Heart right ventricle (tissue), 16 donors: ENCODE measurements around the gene GDAP2. TPM values are rescaled to one million over a fixed set of nuclear protein-coding genes. Genes with fewer than 3 reads are reported as not detected.

Experiments used
- ATAC-seq, 8 donors: fragments of 200-7000 bp; cut with Tn5 transposase; one replicate each; pipeline ENCODE4 v1.9.1; 2020; ENCODE audit warnings: mild to moderate bottlenecking in 8 of 8, moderate library complexity in 8 of 8, moderate number of reproducible peaks in 1 of 8
- DNase-seq, 2 donors: peaks; one replicate each; pipeline ENCODE4 v3.0.0-alpha.2; 2020
- H3K27ac ChIP-seq, 10 donors: fragments of 200-600 bp; sonication (generic) in 2 of 10; one replicate each; pipeline versions ENCODE4 v1.5.0 to v1.8.0; 2020 to 2022; ENCODE audit warnings: mild to moderate bottlenecking in 3 of 10
- H3K27me3 ChIP-seq, 7 donors: fragments of 200-600 bp; one replicate each; pipeline ENCODE4 v1.8.0; 2021 to 2022; ENCODE audit warnings: mild to moderate bottlenecking in 2 of 7
- H3K36me3 ChIP-seq, 9 donors: fragments of 200-600 bp; sonication (generic) in 1 of 9; one replicate each; pipeline versions ENCODE4 v1.5.0 to v1.8.0; 2020 to 2022; ENCODE audit warnings: mild to moderate bottlenecking in 2 of 9
- H3K4me1 ChIP-seq, 9 donors: fragments of 200-600 bp; sonication (generic) in 1 of 9; one replicate each; pipeline versions ENCODE4 v1.5.0 to v1.8.0; 2020 to 2022; ENCODE audit warnings: mild to moderate bottlenecking in 4 of 9
- H3K4me3 ChIP-seq, 10 donors: fragments of 200-600 bp; sonication (generic) in 2 of 10; one replicate each; pipeline versions ENCODE4 v1.5.0 to v1.8.0; 2020 to 2022; ENCODE audit warnings: mild to moderate bottlenecking in 7 of 10, moderate library complexity in 2 of 10
- H3K9me3 ChIP-seq, 11 donors: fragments of 200-600 bp in 10 of 11; sonication (generic) in 2 of 11; one replicate each; pipeline versions ENCODE4 v1.5.0 to v1.8.0; 2013 to 2022; ENCODE audit warnings: mild to moderate bottlenecking in 2 of 11, control low read depth in 1 of 11, moderate library complexity in 1 of 11
- CTCF ChIP-seq, 9 donors: fragments of 200-600 bp; sonication (generic) in 2 of 9; IDR thresholded peaks; one replicate each; pipeline versions ENCODE4 v1.5.0 to v1.8.0; 2021 to 2022; ENCODE audit warnings: antibody characterized with exemption in 9 of 9, mild to moderate bottlenecking in 5 of 9, moderate library complexity in 1 of 9
- WGBS, 2 donors: extraction: QIAGEN DNeasy Blood & Tissue Kit; methylation state at CpG; one replicate each; pipeline ENCODE4 v1.1.7; 2013; ENCODE audit warnings: inconsistent platforms in 1 of 2; 5-methylcytosine and 5-hydroxymethylcytosine counted together
- intact Hi-C, 10 donors: fragments of 100-400 bp; cut with DNase I; formaldehyde crosslinking; loops; one replicate each; pipeline versions ENCODE4 v1.11.1 to v1.14.2; 2022
- polyA plus RNA-seq, 2 donors: library from polyadenylated mRNA; stranded (reverse); fragments of 200-250 nt; gene quantifications; one replicate each; pipeline ENCODE4 v1.2.3, GENCODE V29; 2013
- total RNA-seq, 10 donors: library from RNA; stranded (reverse); fragmentation: NEBNext Ultra II Directional in 3 of 10; extraction: Animal tissue kit (Norgen Biotek cat#: 25700) in 3 of 10; gene quantifications; one replicate each; pipeline versions ENCODE4 v1.2.1 to v1.2.4, GENCODE V29; 2021 to 2023
- donor health status: Arrhythmogenic right ventricular cardiomyopathy.
- donor health status: ischemic (EF 13 %, LVEDD 7.1; RV severe dilation, severe dysfunction).
- donor health status: healthy with polysubstance abuse.
- donor health status: DM: no; HTN: yes; CAD: no.
- donor health status: DM: no; HTN: no; CAD: no.
- donor health status: ischemic (EF 25% LVEDD 6.9; RV normal size, moderate dysfunction).
- donor health status: ischemic (EF 25% LVEDD 5.7; RV mildly dilated, moderate dysfunction).
- donor health status: healthy.
- donor health status: DM: yes; HTN: yes; CAD: no.
- donor health status: Ischemic cardiomyopathy.
- donor health status: ischemic (EF 35%, LVEDD 5.7; RV mildly dilated, moderate dysfunction).
- donor health status: nonischemic (EF 11% LVEDD 7.7; RV severe dilation, severe dysfunction).
- donor health status: DM: yes; HTN: yes; CAD: no.
- donor health status: PGD.
- donor health status: ischemic (EF 29% LVEDD 5.4; RV normal size, mild dysfunction).
- donor health status: nonischemic (EF 23%, LVEDD 6.1; RV moderate dilation, normal function).

Gene GDAP2
- total and polyA plus RNA-seq, 12 donors: 1.7 to 24.2 (median 17.7) TPM

DNA sequence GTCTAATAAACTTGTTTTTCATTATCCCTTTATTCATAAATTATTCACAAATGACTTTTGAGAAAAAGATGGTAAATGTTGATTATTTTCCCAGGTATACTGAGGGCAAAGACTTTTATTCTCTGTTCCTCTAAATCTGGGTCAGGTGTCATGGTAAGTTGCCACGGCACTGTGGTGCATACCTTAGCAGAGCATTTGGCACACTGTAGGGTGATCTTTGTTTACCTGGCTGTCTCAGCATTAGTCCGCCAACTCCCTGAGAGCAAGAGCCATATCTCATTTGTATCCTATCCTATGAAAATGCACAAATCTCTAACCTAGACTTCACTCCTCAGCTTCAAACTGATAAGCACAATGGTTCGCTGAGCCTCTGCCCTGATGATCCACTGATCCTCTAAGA, 24.9 kb downstream of the GDAP2 start:
- H3K4me1 ChIP-seq: no peaks in the 10 kb centered on the region
- peaks cover 0 to 100% (median 34%) of the 10 kb centered on the region in 9 donors for H3K36me3 ChIP-seq
- 95 to 99% methylated on average over 3 of the region's 3 CpGs for WGBS, 2 donors
- no peak for TF ChIP-seq CTCF (IDR thresholded peaks at IDR 0.05)
- H3K4me3 ChIP-seq: no peak overlapping the region
- no peak for DNase-seq
- intact Hi-C loops: no loop called here
- H3K27me3 ChIP-seq: no peaks in the 10 kb centered on the region
- ATAC-seq: no peak
- H3K9me3 ChIP-seq: no peaks in the 10 kb centered on the region
- H3K27ac ChIP-seq: no peak overlapping the region

- Histone ChIP-seq H3K4me3 (no peak overlapping the region), H3K27ac (no peak overlapping the region), H3K36me3 (peaks cover 0 to 100% (median 28%) of the 10 kb centered on the region in 9 donors), H3K9me3 (no peaks in the 10 kb centered on the region), H3K4me1 (no peaks in the 10 kb centered on the region), H3K27me3 (no peaks in the 10 kb centered on the region)
- DNase-seq (no peak), ATAC-seq (no peak)
- no peak for TF ChIP-seq CTCF (IDR thresholded peaks at IDR 0.05)
- intact Hi-C loops: no loop called here
- 90 to 92% methylated on average over 4 of the region's 4 CpGs for WGBS, 2 donors
Observed at GRCh38 chr1:117902944-117903343, 26.5 kb downstream of the GDAP2 start.

GRCh38 chr1:117899801-117900200, 29.6 kb downstream of the GDAP2 start:
- H3K4me3 ChIP-seq: no peak overlapping the region
- H3K27ac ChIP-seq: no peak overlapping the region
- ATAC-seq: no peak
- TF ChIP-seq CTCF (IDR thresholded peaks at IDR 0.05): no peak
- H3K4me1 ChIP-seq: peaks cover 0 to 7% (median 0%) of the 10 kb centered on the region in 9 donors
- 95 to 98% methylated on average over 1 of the region's 1 CpG for WGBS, 2 donors
- intact Hi-C loops: loop anchor here in 9 of 10 donors (5.0 to 10.0 kb wide), 5 partner anchors 142 to 385 kb away; no protein-coding TSS in a partner anchor
- no peak for DNase-seq
- peaks cover 0 to 100% (median 27%) of the 10 kb centered on the region in 9 donors for H3K36me3 ChIP-seq
- no peaks in the 10 kb centered on the region for H3K9me3 ChIP-seq
- H3K27me3 ChIP-seq: no peaks in the 10 kb centered on the region

DNA sequence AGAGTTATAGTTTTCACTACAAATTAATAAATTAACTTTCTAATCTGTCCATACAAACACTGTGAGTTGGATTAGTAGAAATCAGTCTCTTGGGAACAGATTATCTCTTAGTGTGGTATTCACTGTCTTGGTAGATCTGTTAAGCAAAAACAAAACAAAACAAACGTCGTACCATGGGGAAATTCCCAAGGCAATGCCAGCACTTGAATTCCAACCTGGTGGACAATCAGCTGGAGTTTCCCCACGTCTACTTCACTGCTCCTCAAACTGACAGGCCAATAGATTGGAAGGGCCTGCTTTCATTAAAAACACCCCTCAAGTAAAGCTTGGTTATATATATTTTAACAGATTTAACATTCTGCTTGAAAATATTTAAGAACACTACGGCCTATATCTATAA, 31.9 kb downstream of the GDAP2 start:
- ATAC-seq: no peak
- DNase-seq: no peak
- Histone ChIP-seq H3K36me3 (peaks cover 0 to 99% (median 31%) of the 10 kb centered on the region in 9 donors), H3K27ac (no peak overlapping the region), H3K4me3 (no peak overlapping the region), H3K9me3 (no peaks in the 10 kb centered on the region), H3K27me3 (no peaks in the 10 kb centered on the region), H3K4me1 (peaks cover 0 to 7% (median 0%) of the 10 kb centered on the region in 9 donors)
- TF ChIP-seq CTCF (IDR thresholded peaks at IDR 0.05): no peak
- WGBS, 2 donors: 37 to 50% methylated on average over 4 of the region's 4 CpGs
- intact Hi-C loops: loop anchor here in 9 of 10 donors (5.0 to 10.0 kb wide), 5 partner anchors 140 to 383 kb away; no protein-coding TSS in a partner anchor
